Stomach (tissue), 9 donors: ENCODE measurements around the gene YBX1. TPM values are rescaled to one million over a fixed set of nuclear protein-coding genes. Genes with fewer than 3 reads are reported as not detected.

Experiments used
- DNase-seq, 2 donors: peaks; one replicate each; pipeline versions ENCODE4 v3.0.0 to v3.0.0-alpha.2; 2013 to 2019
- H3K27ac ChIP-seq, 5 donors: fragments of 200-600 bp in 4 of 5; sonication (generic) in 4 of 5; one replicate each; pipeline ENCODE4 v1.5.1; 2013 to 2019; ENCODE audit warnings: mild to moderate bottlenecking in 1 of 5, moderate library complexity in 1 of 5
- H3K27me3 ChIP-seq, 3 donors: fragments of 200-600 bp; sonication (generic); one replicate each; pipeline ENCODE4 v1.5.1; 2017 to 2019; ENCODE audit warnings: mixed run types in 1 of 3
- H3K36me3 ChIP-seq, 4 donors: fragments of 200-600 bp; sonication (generic); 1 replicate in 3 of 4; 2 replicates in 1 of 4; pipeline ENCODE4 v1.5.1; 2016 to 2019
- H3K4me1 ChIP-seq, 4 donors: fragments of 200-600 bp; sonication (generic); one replicate each; pipeline ENCODE4 v1.5.1; 2016 to 2019
- H3K4me3 ChIP-seq, 4 donors: fragments of 200-600 bp; sonication (generic) in 3 of 4; one replicate each; pipeline ENCODE4 v1.5.1; 2016 to 2019; ENCODE audit warnings: mild to moderate bottlenecking in 1 of 4
- H3K9me3 ChIP-seq, 4 donors: fragments of 200-600 bp; sonication (generic); one replicate each; pipeline ENCODE4 v1.5.1; 2016 to 2019
- EP300 ChIP-seq: sonication (generic); formaldehyde crosslinking; IDR thresholded peaks from one replicate; pipeline ENCODE4 v1.6.1; 2017; ENCODE audit warnings: antibody characterized with exemption
- POLR2A ChIP-seq, 4 donors: fragments of 450-650 bp; IDR thresholded peaks; one replicate each; pipeline ENCODE4 v1.6.1; 2016; ENCODE audit warnings: antibody characterized with exemption in 4 of 4, control low read depth in 2 of 4, mild to moderate bottlenecking in 1 of 4, moderate library complexity in 1 of 4
- POLR2AphosphoS5 ChIP-seq, 3 donors: sonication (generic); formaldehyde crosslinking; IDR thresholded peaks; one replicate each; pipeline ENCODE4 v1.6.1; 2016; ENCODE audit warnings: antibody characterized with exemption in 3 of 3
- WGBS, 5 donors: extraction: QIAGEN DNeasy Blood & Tissue Kit in 3 of 5; methylation state at CpG; one replicate each; pipeline versions ENCODE4 v1.1.5 to v1.1.7; 2013 to 2018; 5-methylcytosine and 5-hydroxymethylcytosine counted together
- intact Hi-C: fragments of 100-400 bp; cut with DNase I; formaldehyde crosslinking; loops from one replicate; pipeline ENCODE4 v1.15.1; 2023; ENCODE audit warnings: low total_unique reads
- polyA plus RNA-seq, 3 donors: library from polyadenylated mRNA; stranded (reverse); fragments of 200-250 nt; gene quantifications; one replicate each; pipeline ENCODE4 v1.2.3, GENCODE V29; 2013
- total RNA-seq, 5 donors: library from RNA; depleted of rRNA; stranded (reverse); fragments of >200 nt; gene quantifications; one replicate each; pipeline versions ENCODE4 v1.1.0 to v1.2.3, GENCODE V29; 2014 to 2016
- TF ChIP-seq, protein P1 (sequence below), 7 experiments: fragments of 450-650 bp in 4 of 7; fragments of 200-600 bp in 3 of 7; sonication (generic) in 3 of 7; IDR thresholded peaks; one replicate each; pipeline ENCODE4 v1.5.1; 2016 to 2019; ENCODE audit warnings: antibody characterized with exemption in 7 of 7, control low read depth in 2 of 7, mild to moderate bottlenecking in 1 of 7
- donor health status: healthy with polysubstance abuse.
- donor health status: Bipolar disorder and iron deficiency.
- donor health status: healthy.

Gene YBX1
- total and polyA plus RNA-seq, 8 donors = 201 to 844 (median 367) TPM

DNA sequence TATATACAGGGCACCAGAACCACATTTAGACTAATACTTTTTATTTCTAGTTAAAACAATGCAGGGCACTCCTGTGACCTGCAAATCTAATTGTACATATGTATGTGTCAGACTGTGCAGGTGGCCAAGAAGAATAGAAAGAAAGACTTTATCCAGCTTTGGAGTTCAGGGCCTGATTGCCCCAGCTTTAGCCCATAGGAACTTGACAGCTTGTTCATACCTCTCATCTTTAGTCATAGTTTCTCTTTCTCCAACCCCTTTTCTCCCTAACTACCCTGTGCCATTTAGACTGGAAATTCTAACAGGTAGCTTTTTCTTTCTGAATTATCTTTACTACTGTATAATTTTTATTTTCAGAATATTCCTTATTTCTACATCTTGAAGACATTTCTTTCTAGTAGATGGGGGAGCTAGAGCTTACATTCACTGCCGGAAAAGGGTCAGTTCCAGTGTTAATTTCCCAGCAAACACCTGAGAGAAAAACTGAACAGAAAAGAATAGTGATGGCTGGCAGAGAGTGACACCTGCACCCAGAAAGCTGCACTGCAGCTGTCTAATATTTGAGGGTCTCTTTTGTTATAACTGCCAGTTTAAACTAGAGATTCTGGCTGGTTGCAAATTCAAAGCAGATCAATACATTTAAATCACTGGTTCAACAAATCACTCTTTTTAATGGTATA, 8.4 kb downstream of the YBX1 start:
- intact Hi-C loops = no loop called here
- H3K27ac ChIP-seq = peak overlapping the region in 2 of 5 donors; percentile 17 to 75
- H3K4me1 ChIP-seq = peaks cover 64 to 100% (median 90%) of the 10 kb centered on the region in 4 donors
- no peak for DNase-seq
- 43 to 73% (median 47%) methylated on average over 1 of the region's 1 CpG for WGBS, 5 donors
- no peaks in the 10 kb centered on the region for H3K9me3 ChIP-seq
- TF ChIP-seq EP300 (no peak), POLR2AphosphoS5 (IDR thresholded peaks at IDR 0.05) (no peak)
- TF ChIP-seq, protein P1, sequence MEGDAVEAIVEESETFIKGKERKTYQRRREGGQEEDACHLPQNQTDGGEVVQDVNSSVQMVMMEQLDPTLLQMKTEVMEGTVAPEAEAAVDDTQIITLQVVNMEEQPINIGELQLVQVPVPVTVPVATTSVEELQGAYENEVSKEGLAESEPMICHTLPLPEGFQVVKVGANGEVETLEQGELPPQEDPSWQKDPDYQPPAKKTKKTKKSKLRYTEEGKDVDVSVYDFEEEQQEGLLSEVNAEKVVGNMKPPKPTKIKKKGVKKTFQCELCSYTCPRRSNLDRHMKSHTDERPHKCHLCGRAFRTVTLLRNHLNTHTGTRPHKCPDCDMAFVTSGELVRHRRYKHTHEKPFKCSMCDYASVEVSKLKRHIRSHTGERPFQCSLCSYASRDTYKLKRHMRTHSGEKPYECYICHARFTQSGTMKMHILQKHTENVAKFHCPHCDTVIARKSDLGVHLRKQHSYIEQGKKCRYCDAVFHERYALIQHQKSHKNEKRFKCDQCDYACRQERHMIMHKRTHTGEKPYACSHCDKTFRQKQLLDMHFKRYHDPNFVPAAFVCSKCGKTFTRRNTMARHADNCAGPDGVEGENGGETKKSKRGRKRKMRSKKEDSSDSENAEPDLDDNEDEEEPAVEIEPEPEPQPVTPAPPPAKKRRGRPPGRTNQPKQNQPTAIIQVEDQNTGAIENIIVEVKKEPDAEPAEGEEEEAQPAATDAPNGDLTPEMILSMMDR (IDR thresholded peaks at IDR 0.05) = peak in 1 of 7 experiments; percentile 21
- peaks cover 0 to 21% (median 11%) of the 10 kb centered on the region in 4 donors for H3K36me3 ChIP-seq
- no peak overlapping the region for H3K4me3 ChIP-seq
- no peaks in the 10 kb centered on the region for H3K27me3 ChIP-seq

DNA sequence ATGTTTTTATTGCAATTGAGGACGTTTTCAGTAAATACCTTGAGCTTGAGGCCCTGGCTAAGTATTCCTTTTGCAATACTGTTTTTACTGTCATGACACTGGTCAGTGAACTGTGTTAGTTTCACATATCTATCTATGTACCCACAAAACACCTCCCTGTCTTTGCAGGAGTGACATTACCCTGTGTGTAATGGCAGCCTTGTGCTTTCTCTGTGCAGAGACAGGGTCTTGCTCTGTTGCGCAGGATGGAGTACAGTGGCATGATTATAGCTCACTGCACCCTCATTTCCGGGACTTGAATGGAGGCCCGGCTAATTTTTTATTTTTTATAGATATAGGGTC, 8.9 kb downstream of the YBX1 start:
- intact Hi-C loops = no loop called here
- WGBS, 5 donors = 50 to 60% (median 55%) methylated on average over 4 of the region's 4 CpGs
- H3K9me3 ChIP-seq = no peaks in the 10 kb centered on the region

DNA sequence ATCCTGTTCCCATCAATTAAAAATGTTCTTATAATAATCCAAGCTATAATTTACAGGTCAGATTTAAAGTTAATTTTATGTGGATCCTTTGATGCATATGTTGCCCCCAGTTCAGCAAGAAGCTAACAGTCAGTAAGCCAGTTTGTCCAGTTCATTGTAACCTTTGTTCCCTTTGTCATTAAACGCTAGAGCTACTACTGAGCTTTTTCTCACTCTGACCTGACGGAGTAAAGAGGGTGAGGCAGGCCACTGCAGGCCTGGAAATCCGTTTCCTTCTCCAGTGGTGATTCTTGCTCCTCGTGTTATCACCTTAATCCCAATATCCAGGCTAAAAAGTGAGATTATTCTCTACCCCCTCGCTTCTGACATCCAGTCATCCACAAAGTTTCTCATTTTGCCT, 10.2 kb downstream of the YBX1 start:
- TF ChIP-seq POLR2A (IDR thresholded peaks at IDR 0.05) (no peak), POLR2AphosphoS5 (IDR thresholded peaks at IDR 0.05) (peak in 2 of 3 donors; percentile 24 to 58), EP300 (no peak)
- TF ChIP-seq, protein P1 (IDR thresholded peaks at IDR 0.05) = no peak
- intact Hi-C loops = no loop called here
- no peaks in the 10 kb centered on the region for H3K27me3 ChIP-seq
- peak overlapping the region; percentile 19 to 75 (median 67) for H3K27ac ChIP-seq
- peak overlapping the region in 1 of 4 donors; percentile 7 for H3K4me3 ChIP-seq
- 13 to 40% (median 24%) methylated on average over 5 of the region's 5 CpGs for WGBS, 5 donors
- no peaks in the 10 kb centered on the region for H3K9me3 ChIP-seq
- peaks cover 45 to 83% (median 72%) of the 10 kb centered on the region in 4 donors for H3K4me1 ChIP-seq
- H3K36me3 ChIP-seq = peaks cover 13 to 36% (median 27%) of the 10 kb centered on the region in 4 donors
- DNase-seq = peak in 1 of 2 donors; percentile 89

More for the DNA sequence above, 8.9 kb downstream of the YBX1 start:
- TF ChIP-seq, protein P1 (IDR thresholded peaks at IDR 0.05) = no peak
- TF ChIP-seq POLR2AphosphoS5 (IDR thresholded peaks at IDR 0.05) = no peak
- TF ChIP-seq EP300 = no peak
- no peak for TF ChIP-seq POLR2A (IDR thresholded peaks at IDR 0.05)
- Histone ChIP-seq H3K36me3 (peaks cover 0 to 25% (median 15%) of the 10 kb centered on the region in 4 donors), H3K27me3 (no peaks in the 10 kb centered on the region), H3K4me3 (no peak overlapping the region), H3K27ac (peak overlapping the region in 2 of 5 donors; percentile 74 to 75), H3K4me1 (peaks cover 59 to 96% (median 85%) of the 10 kb centered on the region in 4 donors)
- DNase-seq = no peak

DNA sequence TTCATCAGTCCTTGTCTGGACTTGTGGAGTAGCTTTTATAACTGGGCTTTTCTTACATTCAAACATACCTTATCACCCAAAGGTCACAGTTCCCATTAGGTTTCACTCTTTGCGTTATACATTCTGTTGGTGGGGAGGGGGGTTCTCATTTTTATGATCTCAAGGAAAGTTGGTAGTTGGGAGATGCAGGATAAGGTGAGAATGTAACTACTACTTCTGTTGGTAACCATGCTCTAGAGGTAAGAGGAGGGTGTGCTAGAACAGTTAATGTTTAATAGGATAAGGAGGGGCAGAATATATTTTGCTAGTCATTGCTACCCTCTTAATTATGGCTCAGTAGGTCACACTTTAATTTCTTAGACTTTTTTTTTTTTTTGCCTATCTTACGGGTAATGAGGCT, 10.7 kb downstream of the YBX1 start:
- 31 to 62% (median 48%) methylated on average over 2 of the region's 2 CpGs for WGBS, 5 donors
- intact Hi-C loops = no loop called here
- Histone ChIP-seq H3K36me3 (peaks cover 18 to 36% (median 31%) of the 10 kb centered on the region in 4 donors), H3K4me3 (peak overlapping the region in 1 of 4 donors; percentile 7), H3K9me3 (no peaks in the 10 kb centered on the region), H3K4me1 (peaks cover 41 to 78% (median 68%) of the 10 kb centered on the region in 4 donors), H3K27ac (peak overlapping the region in 4 of 5 donors; percentile 60 to 75 (median 70)), H3K27me3 (no peaks in the 10 kb centered on the region)
- DNase-seq = no peak
- TF ChIP-seq, protein P1 (IDR thresholded peaks at IDR 0.05) = no peak
- TF ChIP-seq EP300 = no peak
- TF ChIP-seq POLR2A (IDR thresholded peaks at IDR 0.05) = no peak
- TF ChIP-seq POLR2AphosphoS5 (IDR thresholded peaks at IDR 0.05) = no peak
